K562 (cell line): ENCODE data around the gene NRTN. TPM values are rescaled to one million over a fixed set of nuclear protein-coding genes. Genes with fewer than 3 reads are reported as not detected.

Source experiments
- CBFB ChIP-seq: sonication (generic); formaldehyde crosslinking; IDR thresholded peaks from 2 replicates; pipeline ENCODE4 v1.4.0; 2020; ENCODE audit warnings: mild to moderate bottlenecking, missing genetic modification reagents
- CHD2 ChIP-seq: IDR thresholded peaks from 2 replicates; pipeline ENCODE4 v1.6.1; 2011; ENCODE audit warnings: low read depth, low read length
- CXXC5 ChIP-seq: fragments of 250-450 bp; sonication (Bioruptor Pico); IDR thresholded peaks from 2 replicates; pipeline ENCODE4 v1.8.0; 2022; ENCODE audit warnings: inconsistent platforms, mild to moderate bottlenecking, moderate library complexity
- EP300 ChIP-seq: IDR thresholded peaks from 2 replicates; pipeline ENCODE4 v1.6.1; 2012; ENCODE audit warnings: low read length, improper control_type of control experiment
- ESRRB ChIP-seq: fragments of 250-450 bp; sonication (Bioruptor Pico); IDR thresholded peaks from 2 replicates; pipeline ENCODE4 v1.5.0; 2020; ENCODE audit warnings: mild to moderate bottlenecking, moderate library complexity, borderline replicate concordance
- FIP1L1 ChIP-seq: fragments of 200-400 bp; formaldehyde crosslinking; IDR thresholded peaks from 2 replicates; pipeline ENCODE4 v1.6.1; 2018; ENCODE audit warnings: mild to moderate bottlenecking, low read depth, low read length; ENCODE audit not compliant: poor library complexity, severe bottlenecking
- FOXJ3 ChIP-seq: sonication (generic); formaldehyde crosslinking; IDR thresholded peaks from 2 replicates; pipeline ENCODE4 v1.4.0; 2020; ENCODE audit warnings: mild to moderate bottlenecking, missing genetic modification reagents
- HDAC8 ChIP-seq: fragments of 450-650 bp; IDR thresholded peaks from 2 replicates; pipeline ENCODE4 v1.6.1; 2016; ENCODE audit warnings: mild to moderate bottlenecking, missing genetic modification characterization, moderate library complexity, missing compliant biosample characterization
- JUND ChIP-seq, 2 experiments: IDR thresholded peaks; 2 replicates in 1 of 2; 3 replicates in 1 of 2; pipeline ENCODE4 v1.6.1; 2011; ENCODE audit warnings: borderline replicate concordance in 2 of 2, low read depth in 2 of 2, low read length in 2 of 2, improper control_type of control experiment in 1 of 2, missing biosample characterization in 1 of 2, missing genetic modification characterization in 1 of 2, missing genetic modification reagents in 1 of 2
- NR4A1 ChIP-seq, 2 experiments: fragments of 250-450 bp in 1 of 2; fragments of 450-650 bp in 1 of 2; sonication (Bioruptor Pico) in 1 of 2; IDR thresholded peaks; 2 replicates each; pipeline versions ENCODE4 v1.4.0 to v1.6.1; 2016 to 2020; ENCODE audit warnings: mild to moderate bottlenecking in 2 of 2, missing compliant biosample characterization in 1 of 2, missing genetic modification characterization in 1 of 2, moderate library complexity in 1 of 2
- PTTG1 ChIP-seq: fragments of 450-650 bp; IDR thresholded peaks from 2 replicates; pipeline ENCODE4 v1.6.1; 2016; ENCODE audit warnings: low read depth, mild to moderate bottlenecking, missing genetic modification characterization, missing compliant biosample characterization
- TSC22D4 ChIP-seq: fragments of 450-650 bp; IDR thresholded peaks from 2 replicates; pipeline ENCODE4 v1.6.1; 2016; ENCODE audit warnings: missing genetic modification characterization, missing biosample characterization, control low read depth
- XRCC3 ChIP-seq: fragments of 450-650 bp; IDR thresholded peaks from 2 replicates; pipeline ENCODE4 v1.6.1; 2017; ENCODE audit warnings: mild to moderate bottlenecking, moderate library complexity
- XRCC5 ChIP-seq: fragments of 200-400 bp; formaldehyde crosslinking; IDR thresholded peaks from 2 replicates; pipeline ENCODE4 v1.6.1; 2017; ENCODE audit warnings: low read depth, mild to moderate bottlenecking, low read length
- polyA plus RNA-seq, 8 experiments: library from polyadenylated mRNA; depleted of rRNA in 4 of 8; stranded (reverse) in 5 of 8; unstranded in 3 of 8; fragments of >200 nt; fragmentation: Nextera tagmentation in 2 of 8; fragmentation: Illumina TruSeq in 1 of 8; extraction: Ambion mirVana in 2 of 8; extraction: Trizol in 1 of 8; gene quantifications; 2 replicates each; pipeline versions ENCODE4 v1.2.1 to v1.2.3, GENCODE V29; 2011 to 2014; ENCODE audit warnings: inconsistent platforms in 1 of 8, missing spikeins in 1 of 8
- total RNA-seq, 7 experiments: library from RNA; depleted of rRNA in 6 of 7; stranded (reverse); fragments of >200 nt in 6 of 7; fragmentation: Illumina TruSeq in 2 of 7; extraction: Trizol in 2 of 7; gene quantifications; 2 replicates each; pipeline versions ENCODE4 v1.2.1 to v1.2.3, GENCODE V29; 2011 to 2021; ENCODE audit warnings: low replicate concordance in 1 of 7
- TF ChIP-seq, protein P1 (sequence below): fragments of 250-450 bp; sonication (Bioruptor Pico); IDR thresholded peaks from 2 replicates; pipeline ENCODE4 v1.6.1; 2021; ENCODE audit warnings: mild to moderate bottlenecking
- TF ChIP-seq, protein P2 (sequence below), 2 experiments: fragments of 450-650 bp in 1 of 2; sonication (generic) in 1 of 2; formaldehyde crosslinking; conservative IDR thresholded peaks; 2 replicates each; pipeline versions ENCODE4 v1.4.0 to v1.8.1; 2020 to 2022; ENCODE audit warnings: mild to moderate bottlenecking in 1 of 2, missing genetic modification reagents in 1 of 2
- TF ChIP-seq, protein P3 (sequence below): fragments of 250-450 bp; sonication (Bioruptor Pico); IDR thresholded peaks from 2 replicates; pipeline ENCODE4 v1.4.0; 2020
- TF ChIP-seq, protein P4 (sequence below), 3 experiments: fragments of 200-800 bp in 1 of 3; sonication (Bioruptor generic) in 1 of 3; sonication (generic) in 1 of 3; formaldehyde crosslinking in 1 of 3; IDR thresholded peaks; 2 replicates each; pipeline versions ENCODE4 v1.6.1 to v1.8.0; 2016 to 2022; ENCODE audit warnings: mild to moderate bottlenecking in 2 of 3, missing compliant biosample characterization in 2 of 3, missing genetic modification characterization in 2 of 3, missing genetic modification reagents in 1 of 3
- TF ChIP-seq, protein P5 (sequence below): fragments of 450-650 bp; formaldehyde crosslinking; IDR thresholded peaks from 2 replicates; pipeline ENCODE4 v1.4.0; 2020; ENCODE audit warnings: mild to moderate bottlenecking, moderate library complexity
- TF ChIP-seq, protein P6 (sequence below): sonication (generic); formaldehyde crosslinking; IDR thresholded peaks from 2 replicates; pipeline ENCODE4 v1.8.0; 2022; ENCODE audit warnings: missing genetic modification reagents, mild to moderate bottlenecking, borderline replicate concordance

NRTN gene
- total and polyA plus RNA-seq, 9 of the 15 experiments (the other 6 are each of a cell fraction or from before 2014, with no cell fraction given) = 0.62 to 8.1 (median 1.6) TPM; not detected in 2

DNA sequence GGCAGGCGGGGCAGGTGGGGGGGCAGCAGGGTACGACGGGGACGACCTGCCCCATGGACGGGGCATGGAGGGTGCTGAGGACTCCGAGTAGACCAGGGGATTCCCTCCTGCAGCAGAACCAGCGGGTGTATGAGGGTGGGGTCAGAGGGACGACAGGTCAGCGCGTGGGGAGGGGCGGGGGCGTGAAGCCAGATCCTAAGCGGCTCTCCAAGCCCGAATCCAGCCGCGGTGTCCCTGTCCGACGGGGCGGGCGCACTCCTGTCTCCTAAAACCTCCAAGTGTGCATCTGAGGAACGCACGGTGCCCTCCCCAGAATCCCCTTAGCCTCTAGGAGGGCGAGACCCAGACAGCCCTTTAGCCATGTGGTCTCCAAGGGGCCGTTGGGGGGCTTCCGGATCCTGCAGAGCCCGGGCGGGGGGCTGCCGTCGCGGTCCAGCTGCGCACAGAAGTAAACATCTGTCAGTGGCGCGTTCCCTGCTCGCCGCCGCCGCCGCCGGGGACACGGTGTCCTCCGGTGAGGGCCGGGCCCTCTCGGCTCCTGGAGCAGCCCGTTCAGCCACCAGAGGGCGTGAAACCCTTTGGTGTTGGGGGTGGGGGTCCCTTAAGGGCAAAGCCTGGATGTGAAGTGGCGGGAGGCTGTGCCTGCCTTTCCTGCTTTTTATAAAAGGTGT, 730 bp downstream of the NRTN start (continued):
- 0 out of 2 replicates have a peak, but pooled peaks have one; percentile 17 for TF ChIP-seq NR4A1 (CRISPR knock-in tag; IDR thresholded peaks at IDR 0.05)
- TF ChIP-seq NR4A1 (tag; IDR thresholded peaks at IDR 0.05) = no peak
- no peak for TF ChIP-seq FIP1L1
- no peak for TF ChIP-seq FOXJ3
- TF ChIP-seq JUND (IDR thresholded peaks at IDR 0.05; ENCODE audit: borderline replicate concordance, low read depth, low read length) = 0 out of 2 replicates have a peak, but pooled peaks have one; percentile 20
- TF ChIP-seq JUND (tag; IDR thresholded peaks at IDR 0.05; ENCODE audit: borderline replicate concordance, low read depth, low read length) = no peak
- TF ChIP-seq XRCC3 = no peak
- TF ChIP-seq, protein P1, sequence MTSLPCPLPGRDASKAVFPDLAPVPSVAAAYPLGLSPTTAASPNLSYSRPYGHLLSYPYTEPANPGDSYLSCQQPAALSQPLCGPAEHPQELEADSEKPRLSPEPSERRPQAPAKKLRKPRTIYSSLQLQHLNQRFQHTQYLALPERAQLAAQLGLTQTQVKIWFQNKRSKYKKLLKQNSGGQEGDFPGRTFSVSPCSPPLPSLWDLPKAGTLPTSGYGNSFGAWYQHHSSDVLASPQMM (CRISPR knock-in tag) = no peak
- TF ChIP-seq, protein P2, sequence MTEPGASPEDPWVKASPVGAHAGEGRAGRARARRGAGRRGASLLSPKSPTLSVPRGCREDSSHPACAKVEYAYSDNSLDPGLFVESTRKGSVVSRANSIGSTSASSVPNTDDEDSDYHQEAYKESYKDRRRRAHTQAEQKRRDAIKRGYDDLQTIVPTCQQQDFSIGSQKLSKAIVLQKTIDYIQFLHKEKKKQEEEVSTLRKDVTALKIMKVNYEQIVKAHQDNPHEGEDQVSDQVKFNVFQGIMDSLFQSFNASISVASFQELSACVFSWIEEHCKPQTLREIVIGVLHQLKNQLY (CRISPR knock-in tag; conservative IDR thresholded peaks at IDR 0.05) = no peak
- TF ChIP-seq, protein P3, sequence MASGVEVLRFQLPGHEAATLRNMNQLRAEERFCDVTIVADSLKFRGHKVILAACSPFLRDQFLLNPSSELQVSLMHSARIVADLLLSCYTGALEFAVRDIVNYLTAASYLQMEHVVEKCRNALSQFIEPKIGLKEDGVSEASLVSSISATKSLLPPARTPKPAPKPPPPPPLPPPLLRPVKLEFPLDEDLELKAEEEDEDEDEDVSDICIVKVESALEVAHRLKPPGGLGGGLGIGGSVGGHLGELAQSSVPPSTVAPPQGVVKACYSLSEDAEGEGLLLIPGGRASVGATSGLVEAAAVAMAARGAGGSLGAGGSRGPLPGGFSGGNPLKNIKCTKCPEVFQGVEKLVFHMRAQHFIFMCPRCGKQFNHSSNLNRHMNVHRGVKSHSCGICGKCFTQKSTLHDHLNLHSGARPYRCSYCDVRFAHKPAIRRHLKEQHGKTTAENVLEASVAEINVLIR = no peak
- 0 out of 2 replicates have a peak, but pooled peaks have one; percentile 33 for TF ChIP-seq CBFB
- TF ChIP-seq CXXC5 (CRISPR knock-in tag) = peak; percentile 47; the same call in 1 of the 2 replicates
- TF ChIP-seq, protein P4, sequence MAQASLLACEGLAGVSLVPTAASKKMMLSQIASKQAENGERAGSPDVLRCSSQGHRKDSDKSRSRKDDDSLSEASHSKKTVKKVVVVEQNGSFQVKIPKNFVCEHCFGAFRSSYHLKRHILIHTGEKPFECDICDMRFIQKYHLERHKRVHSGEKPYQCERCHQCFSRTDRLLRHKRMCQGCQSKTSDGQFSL (CRISPR knock-in tag; IDR thresholded peaks at IDR 0.05) = peak; percentile 71
- TF ChIP-seq, protein P4 (tag; IDR thresholded peaks at IDR 0.05) = peak in 1 of 2 experiments; percentile 67; a peak in 2 of 4 replicates
- peak; percentile 59; the same call in 1 of the 2 replicates for TF ChIP-seq XRCC5
- TF ChIP-seq PTTG1 (tag) = no peak
- TF ChIP-seq, protein P5, sequence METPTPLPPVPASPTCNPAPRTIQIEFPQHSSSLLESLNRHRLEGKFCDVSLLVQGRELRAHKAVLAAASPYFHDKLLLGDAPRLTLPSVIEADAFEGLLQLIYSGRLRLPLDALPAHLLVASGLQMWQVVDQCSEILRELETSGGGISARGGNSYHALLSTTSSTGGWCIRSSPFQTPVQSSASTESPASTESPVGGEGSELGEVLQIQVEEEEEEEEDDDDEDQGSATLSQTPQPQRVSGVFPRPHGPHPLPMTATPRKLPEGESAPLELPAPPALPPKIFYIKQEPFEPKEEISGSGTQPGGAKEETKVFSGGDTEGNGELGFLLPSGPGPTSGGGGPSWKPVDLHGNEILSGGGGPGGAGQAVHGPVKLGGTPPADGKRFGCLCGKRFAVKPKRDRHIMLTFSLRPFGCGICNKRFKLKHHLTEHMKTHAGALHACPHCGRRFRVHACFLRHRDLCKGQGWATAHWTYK = no peak
- no peak for TF ChIP-seq TSC22D4 (tag)
- TF ChIP-seq EP300 = no peak
- TF ChIP-seq ESRRB (CRISPR knock-in tag) = no peak
- TF ChIP-seq, protein P6, sequence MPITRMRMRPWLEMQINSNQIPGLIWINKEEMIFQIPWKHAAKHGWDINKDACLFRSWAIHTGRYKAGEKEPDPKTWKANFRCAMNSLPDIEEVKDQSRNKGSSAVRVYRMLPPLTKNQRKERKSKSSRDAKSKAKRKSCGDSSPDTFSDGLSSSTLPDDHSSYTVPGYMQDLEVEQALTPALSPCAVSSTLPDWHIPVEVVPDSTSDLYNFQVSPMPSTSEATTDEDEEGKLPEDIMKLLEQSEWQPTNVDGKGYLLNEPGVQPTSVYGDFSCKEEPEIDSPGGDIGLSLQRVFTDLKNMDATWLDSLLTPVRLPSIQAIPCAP (CRISPR knock-in tag) = no peak
- no peak for TF ChIP-seq HDAC8 (tag)
- TF ChIP-seq CHD2 = no peak
